Measurements from ENCODE around the gene SLC9A2. TPM values are rescaled to one million over a fixed set of nuclear protein-coding genes. Genes with fewer than 3 reads are reported as not detected.

SLC9A2 gene
- total RNA-seq, 1 donor from 2014 or later = not detected

Other genes starting within 250 kb of the SLC9A2 start
- gene IL18RAP, start 196.4 kb upstream of the SLC9A2 start, total RNA-seq = 3.4 and 4.2 TPM in 2 replicates
- gene SLC9A4, start 146.3 kb upstream of the SLC9A2 start, total RNA-seq = 0.11 and 0.18 TPM in 2 replicates
- gene TMEM182, start 142.5 kb downstream of the SLC9A2 start, total RNA-seq = 2.3 and 3.2 TPM in 2 replicates

All from T-helper 2 cell treated with Interferon-gamma antibody and Interleukin-4, amounts not matched to agents 100 ng/mL and 5 ng/mL, for 36 hours (primary cell).